Measurements from ENCODE around the gene MYO1B. TPM values are rescaled to one million over a fixed set of nuclear protein-coding genes. Genes with fewer than 3 reads are reported as not detected.

The MYO1B gene
- total RNA-seq, 1 experiment from 2014 or later: not detected

DNA sequence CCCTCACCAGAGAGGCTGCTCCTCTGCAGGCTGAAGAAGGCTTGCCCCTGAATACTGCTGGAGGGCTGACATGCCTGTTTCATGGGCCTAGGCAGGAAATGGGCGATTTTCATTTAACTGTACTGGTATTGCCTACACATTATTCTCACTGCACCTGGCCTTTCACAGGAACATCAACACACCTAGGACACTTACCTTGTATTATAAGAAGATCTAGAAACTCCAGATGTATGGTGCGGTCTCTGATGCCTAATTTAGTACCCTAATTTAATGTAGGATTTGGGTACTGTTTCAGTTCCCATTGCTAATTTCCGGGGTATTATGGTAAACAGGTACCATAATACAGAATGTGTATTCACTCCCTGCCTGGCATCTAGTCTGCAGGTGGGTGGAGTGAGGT is 146.0 kb downstream of the MYO1B start:
- Histone ChIP-seq H3K9me2 (replicated peaks; ENCODE audit: insufficient read depth, low read length) (no peaks in the 10 kb centered on the region), H3K4me2 (ENCODE audit: low read depth, low read length, poor library complexity, severe bottlenecking) (no peak overlapping the region), H3K27ac (ENCODE audit: low read length) (no peak overlapping the region), H3K27me3 (ENCODE audit: low read length) (no peaks in the 10 kb centered on the region), H3K4me3 (ENCODE audit: low read length) (no peak overlapping the region), H3K4me1 (ENCODE audit: low read length) (no peaks in the 10 kb centered on the region), H3K9ac (ENCODE audit: low read length) (no peak overlapping the region), H2AFZ (ENCODE audit: low read length) (no peak overlapping the region), H3K36me3 (ENCODE audit: insufficient read depth, low read length) (no peaks in the 10 kb centered on the region), H3K79me2 (ENCODE audit: low read length) (no peaks in the 10 kb centered on the region), H3K9me3 (ENCODE audit: low read length) (no peaks in the 10 kb centered on the region), H4K20me1 (ENCODE audit: insufficient read depth, low read depth, low read length) (no peaks in the 10 kb centered on the region)
- DNase-seq: no peak

DNA sequence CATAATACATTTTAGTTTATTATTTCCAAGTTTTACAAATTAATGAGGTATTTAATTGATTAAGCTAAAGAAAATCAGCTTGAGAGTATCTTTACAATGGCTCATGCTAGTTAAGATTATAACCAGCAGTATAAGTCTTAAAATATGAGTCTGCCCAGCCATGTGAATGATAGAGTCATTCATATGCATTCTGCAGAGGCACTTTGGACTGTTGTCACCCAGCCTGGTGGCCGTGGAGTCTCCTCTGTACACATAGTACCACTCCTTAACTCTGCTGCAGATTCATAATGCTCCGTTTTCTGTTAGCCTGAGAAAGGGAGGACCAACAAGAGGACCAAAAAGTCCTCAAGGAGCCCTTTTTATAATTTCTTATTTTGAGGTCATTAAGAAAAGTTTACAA is 148.8 kb downstream of the MYO1B start:
- Histone ChIP-seq H4K20me1 (ENCODE audit: insufficient read depth, low read depth, low read length) (no peaks in the 10 kb centered on the region), H3K4me3 (ENCODE audit: low read length) (no peak overlapping the region), H3K79me2 (ENCODE audit: low read length) (no peaks in the 10 kb centered on the region), H3K27me3 (ENCODE audit: low read length) (no peaks in the 10 kb centered on the region), H3K9ac (ENCODE audit: low read length) (no peak overlapping the region), H3K4me2 (ENCODE audit: low read depth, low read length, poor library complexity, severe bottlenecking) (no peak overlapping the region), H3K4me1 (ENCODE audit: low read length) (no peaks in the 10 kb centered on the region), H3K9me2 (replicated peaks; ENCODE audit: insufficient read depth, low read length) (no peaks in the 10 kb centered on the region), H2AFZ (ENCODE audit: low read length) (no peak overlapping the region), H3K9me3 (ENCODE audit: low read length) (no peaks in the 10 kb centered on the region), H3K27ac (ENCODE audit: low read length) (no peak overlapping the region), H3K36me3 (ENCODE audit: insufficient read depth, low read length) (no peaks in the 10 kb centered on the region)
- no peak for DNase-seq

DNA sequence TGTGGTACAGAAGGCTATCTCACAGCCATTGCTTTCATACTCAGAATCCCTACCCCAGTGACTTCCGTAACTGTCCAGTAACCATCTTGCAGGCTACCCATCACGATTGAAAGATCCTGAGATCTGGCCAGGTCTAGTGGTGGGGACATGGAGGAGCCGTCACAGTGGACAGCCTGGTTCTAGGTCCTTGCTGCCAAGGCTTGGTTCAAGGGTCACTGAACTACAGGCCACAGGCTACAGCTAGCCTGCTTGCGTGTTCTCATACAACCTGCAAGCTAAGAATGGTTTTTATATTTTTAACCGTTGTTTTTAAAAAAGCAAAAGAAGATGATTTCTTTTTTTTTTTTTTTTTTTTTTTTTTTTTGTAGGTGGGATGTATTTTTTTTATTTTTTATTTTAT is 151.6 kb downstream of the MYO1B start:
- H3K27me3 ChIP-seq (ENCODE audit: low read length): no peaks in the 10 kb centered on the region
- no peaks in the 10 kb centered on the region for H4K20me1 ChIP-seq (ENCODE audit: insufficient read depth, low read depth, low read length)
- H3K4me2 ChIP-seq (ENCODE audit: low read depth, low read length, poor library complexity, severe bottlenecking): no peak overlapping the region
- no peaks in the 10 kb centered on the region for H3K79me2 ChIP-seq (ENCODE audit: low read length)
- no peak overlapping the region for H3K27ac ChIP-seq (ENCODE audit: low read length)
- no peak overlapping the region for H3K4me3 ChIP-seq (ENCODE audit: low read length)
- no peaks in the 10 kb centered on the region for H3K36me3 ChIP-seq (ENCODE audit: insufficient read depth, low read length)
- H3K4me1 ChIP-seq (ENCODE audit: low read length): no peaks in the 10 kb centered on the region
- DNase-seq: no peak
- H3K9ac ChIP-seq (ENCODE audit: low read length): no peak overlapping the region
- H2AFZ ChIP-seq (ENCODE audit: low read length): no peak overlapping the region
- H3K9me3 ChIP-seq (ENCODE audit: low read length): no peaks in the 10 kb centered on the region
- H3K9me2 ChIP-seq (replicated peaks; ENCODE audit: insufficient read depth, low read length): no peaks in the 10 kb centered on the region

DNA sequence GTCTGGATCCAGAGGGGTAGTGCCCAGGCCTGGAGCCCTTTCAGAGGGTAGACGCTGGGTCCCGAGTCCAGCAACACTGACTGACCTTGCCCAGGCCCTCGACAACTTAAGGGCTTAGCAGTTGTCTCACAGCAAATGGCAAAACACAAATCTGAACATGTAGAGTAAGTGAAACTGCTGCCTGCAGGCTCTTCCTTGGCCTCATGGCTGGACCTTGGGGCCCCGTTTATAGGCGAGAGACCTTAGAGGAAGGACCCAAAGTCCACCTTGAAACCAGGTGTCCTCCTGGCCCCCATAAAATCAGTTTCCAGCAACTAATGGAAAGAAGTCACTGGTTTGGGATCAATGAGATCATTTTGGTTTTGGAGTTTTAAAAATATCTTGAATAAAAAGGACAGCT is 154.4 kb downstream of the MYO1B start:
- Histone ChIP-seq H3K4me3 (ENCODE audit: low read length) (no peak overlapping the region), H2AFZ (ENCODE audit: low read length) (no peak overlapping the region), H3K9me2 (replicated peaks; ENCODE audit: insufficient read depth, low read length) (no peaks in the 10 kb centered on the region), H3K4me1 (ENCODE audit: low read length) (no peaks in the 10 kb centered on the region), H3K9me3 (ENCODE audit: low read length) (no peaks in the 10 kb centered on the region), H3K36me3 (ENCODE audit: insufficient read depth, low read length) (no peaks in the 10 kb centered on the region), H3K9ac (ENCODE audit: low read length) (no peak overlapping the region), H4K20me1 (ENCODE audit: insufficient read depth, low read depth, low read length) (no peaks in the 10 kb centered on the region), H3K4me2 (ENCODE audit: low read depth, low read length, poor library complexity, severe bottlenecking) (no peak overlapping the region), H3K27ac (ENCODE audit: low read length) (no peak overlapping the region), H3K79me2 (ENCODE audit: low read length) (no peaks in the 10 kb centered on the region), H3K27me3 (ENCODE audit: low read length) (no peaks in the 10 kb centered on the region)
- no peak for DNase-seq

DNA sequence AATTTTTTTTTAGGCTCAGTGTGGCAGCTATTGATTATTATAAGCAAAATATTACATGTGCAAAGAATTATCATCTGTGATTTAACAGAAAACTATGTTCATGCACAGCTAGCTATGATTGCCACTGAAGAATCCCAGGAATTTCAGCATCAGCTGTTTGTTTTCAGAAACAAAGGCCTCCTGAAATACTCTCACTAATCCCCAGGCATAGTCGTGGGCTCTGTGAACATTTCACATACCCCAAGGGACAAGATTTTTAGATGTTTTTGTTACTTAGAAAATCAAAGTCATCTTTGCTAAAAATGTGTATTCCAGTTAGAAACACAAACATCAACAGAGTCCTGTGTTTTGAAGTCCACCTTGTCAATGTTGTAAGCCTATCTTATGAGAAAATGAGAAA is 156.1 kb downstream of the MYO1B start:
- Histone ChIP-seq H3K4me3 (ENCODE audit: low read length) (no peak overlapping the region), H2AFZ (ENCODE audit: low read length) (no peak overlapping the region), H3K9ac (ENCODE audit: low read length) (no peak overlapping the region), H3K27ac (ENCODE audit: low read length) (no peak overlapping the region), H3K27me3 (ENCODE audit: low read length) (no peaks in the 10 kb centered on the region), H3K9me2 (replicated peaks; ENCODE audit: insufficient read depth, low read length) (no peaks in the 10 kb centered on the region), H3K4me1 (ENCODE audit: low read length) (no peaks in the 10 kb centered on the region), H3K9me3 (ENCODE audit: low read length) (no peaks in the 10 kb centered on the region), H3K36me3 (ENCODE audit: insufficient read depth, low read length) (no peaks in the 10 kb centered on the region), H4K20me1 (ENCODE audit: insufficient read depth, low read depth, low read length) (no peaks in the 10 kb centered on the region), H3K79me2 (ENCODE audit: low read length) (no peaks in the 10 kb centered on the region), H3K4me2 (ENCODE audit: low read depth, low read length, poor library complexity, severe bottlenecking) (no peak overlapping the region)
- no peak for DNase-seq

DNA sequence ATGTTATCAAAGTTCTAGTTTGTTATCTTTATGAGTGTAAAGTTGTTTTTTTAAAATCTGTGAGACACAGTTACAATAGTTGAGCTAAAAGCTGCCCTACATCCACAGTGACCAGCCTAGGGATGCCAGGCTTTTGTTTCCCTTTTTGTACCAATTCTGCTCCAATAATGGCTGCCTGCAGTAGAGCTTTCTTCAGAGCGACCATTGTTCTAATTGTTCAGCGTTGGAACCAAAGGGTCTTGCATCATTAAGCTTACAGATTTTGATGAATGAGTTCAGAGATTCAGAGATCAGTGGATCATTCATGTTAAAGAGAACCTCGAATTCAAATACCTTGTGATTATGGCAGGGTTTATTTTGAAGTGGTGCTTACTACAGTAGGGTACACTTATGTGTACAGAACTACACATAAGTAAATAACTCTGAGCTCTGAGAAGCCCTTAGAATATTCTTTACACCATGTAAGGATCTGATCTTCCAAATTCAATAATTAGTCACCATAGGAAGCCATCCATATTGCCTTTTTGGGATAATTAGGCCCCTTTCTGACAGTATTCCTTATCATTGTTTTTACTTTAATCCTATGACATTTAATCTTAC is 157.9 kb downstream of the MYO1B start:
- no peak overlapping the region for H3K4me3 ChIP-seq (ENCODE audit: low read length)
- no peak overlapping the region for H3K27ac ChIP-seq (ENCODE audit: low read length)
- no peaks in the 10 kb centered on the region for H3K9me2 ChIP-seq (replicated peaks; ENCODE audit: insufficient read depth, low read length)
- no peaks in the 10 kb centered on the region for H3K79me2 ChIP-seq (ENCODE audit: low read length)
- no peaks in the 10 kb centered on the region for H4K20me1 ChIP-seq (ENCODE audit: insufficient read depth, low read depth, low read length)
- no peak for DNase-seq
- no peak overlapping the region for H3K4me2 ChIP-seq (ENCODE audit: low read depth, low read length, poor library complexity, severe bottlenecking)
- H3K9me3 ChIP-seq (ENCODE audit: low read length): no peaks in the 10 kb centered on the region
- no peaks in the 10 kb centered on the region for H3K4me1 ChIP-seq (ENCODE audit: low read length)
- H3K27me3 ChIP-seq (ENCODE audit: low read length): no peaks in the 10 kb centered on the region
- no peak overlapping the region for H3K9ac ChIP-seq (ENCODE audit: low read length)
- no peaks in the 10 kb centered on the region for H3K36me3 ChIP-seq (ENCODE audit: insufficient read depth, low read length)
- H2AFZ ChIP-seq (ENCODE audit: low read length): no peak overlapping the region

DNA sequence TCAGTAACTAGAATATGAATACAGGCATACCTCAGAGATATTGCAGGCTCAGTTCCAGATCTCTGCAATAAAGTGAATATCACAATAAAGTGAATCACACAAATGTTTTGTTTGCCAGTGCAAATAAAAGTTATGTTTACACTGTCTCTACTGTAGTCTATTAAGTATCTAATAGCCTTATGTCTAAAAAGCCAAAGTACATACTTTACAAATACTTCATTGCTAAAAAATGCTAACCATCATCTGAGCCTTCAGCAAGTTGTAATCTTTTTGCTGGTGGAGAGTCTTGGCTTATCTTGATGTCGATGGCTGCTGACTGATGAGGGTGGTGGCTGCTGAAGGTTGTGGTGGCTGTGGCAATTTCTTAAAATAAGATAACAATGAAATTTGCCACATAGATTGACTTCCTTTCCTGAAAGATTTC is 159.4 kb downstream of the MYO1B start:
- Histone ChIP-seq H3K9me2 (replicated peaks; ENCODE audit: insufficient read depth, low read length) (no peaks in the 10 kb centered on the region), H3K9me3 (ENCODE audit: low read length) (no peaks in the 10 kb centered on the region), H3K4me1 (ENCODE audit: low read length) (no peaks in the 10 kb centered on the region), H3K36me3 (ENCODE audit: insufficient read depth, low read length) (no peaks in the 10 kb centered on the region), H2AFZ (ENCODE audit: low read length) (no peak overlapping the region), H3K27ac (ENCODE audit: low read length) (no peak overlapping the region), H3K4me3 (ENCODE audit: low read length) (no peak overlapping the region), H3K9ac (ENCODE audit: low read length) (no peak overlapping the region), H3K79me2 (ENCODE audit: low read length) (no peaks in the 10 kb centered on the region), H3K27me3 (ENCODE audit: low read length) (no peaks in the 10 kb centered on the region), H4K20me1 (ENCODE audit: insufficient read depth, low read depth, low read length) (no peaks in the 10 kb centered on the region), H3K4me2 (ENCODE audit: low read depth, low read length, poor library complexity, severe bottlenecking) (no peak overlapping the region)
- no peak for DNase-seq

DNA sequence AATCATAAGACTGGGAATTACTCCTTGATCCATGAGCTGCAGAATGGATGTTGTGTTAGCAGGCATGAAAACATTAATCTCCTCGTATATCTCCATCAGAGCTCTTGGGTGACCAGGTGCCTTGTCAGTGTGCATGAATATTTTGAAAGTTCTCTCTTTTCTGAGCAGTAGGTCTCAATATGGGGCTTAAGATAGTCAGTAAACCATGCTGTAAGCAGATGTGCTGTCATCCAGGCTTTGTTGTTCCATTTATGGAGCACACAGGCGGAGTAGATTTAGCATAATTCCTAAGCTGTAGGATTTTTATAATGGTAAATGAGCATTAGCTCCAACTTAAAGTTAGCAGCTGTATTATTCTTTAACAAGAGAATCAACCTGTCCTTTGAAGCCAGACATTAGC is 160.3 kb downstream of the MYO1B start:
- Histone ChIP-seq H3K4me1 (ENCODE audit: low read length) (no peaks in the 10 kb centered on the region), H2AFZ (ENCODE audit: low read length) (no peak overlapping the region), H3K27ac (ENCODE audit: low read length) (no peak overlapping the region), H3K9me2 (replicated peaks; ENCODE audit: insufficient read depth, low read length) (no peaks in the 10 kb centered on the region), H3K4me3 (ENCODE audit: low read length) (no peak overlapping the region), H4K20me1 (ENCODE audit: insufficient read depth, low read depth, low read length) (no peaks in the 10 kb centered on the region), H3K9ac (ENCODE audit: low read length) (no peak overlapping the region), H3K79me2 (ENCODE audit: low read length) (no peaks in the 10 kb centered on the region), H3K4me2 (ENCODE audit: low read depth, low read length, poor library complexity, severe bottlenecking) (no peak overlapping the region), H3K27me3 (ENCODE audit: low read length) (no peaks in the 10 kb centered on the region), H3K36me3 (ENCODE audit: insufficient read depth, low read length) (no peaks in the 10 kb centered on the region), H3K9me3 (ENCODE audit: low read length) (no peaks in the 10 kb centered on the region)
- DNase-seq: no peak

Measured in Karpas-422 (cell line).